Naive B cell (primary cell): Measurements from ENCODE around the gene LSP1. TPM values are rescaled to one million over a fixed set of nuclear protein-coding genes. Genes with fewer than 3 reads are reported as not detected.

ENCODE experiments used
- ATAC-seq, 2 donors: fragments of 150-1000 bp; cut with Tn5 transposase; 2 replicates each; pipeline ENCODE4 v1.10.0; 2021; ENCODE audit warnings: low read depth in 2 of 2, mild to moderate bottlenecking in 2 of 2, moderate library complexity in 2 of 2
- DNase-seq: peaks from one replicate; pipeline ENCODE4 v3.0.0; 2022
- H3K27ac Mint-ChIP-seq, 6 donors: one replicate each; pipeline ENCODE4 v1.8.0; 2020 to 2022; ENCODE audit warnings: mild to moderate bottlenecking in 6 of 6, mixed read lengths in 6 of 6, moderate library complexity in 5 of 6, inconsistent platforms in 2 of 6
- H3K27me3 Mint-ChIP-seq, 3 donors: one replicate each; pipeline ENCODE4 v1.8.0; 2021 to 2022; ENCODE audit warnings: mixed read lengths in 3 of 3, mild to moderate bottlenecking in 1 of 3
- H3K36me3 Mint-ChIP-seq, 2 donors: one replicate each; pipeline ENCODE4 v1.8.0; 2020 to 2022; ENCODE audit warnings: mixed read lengths in 2 of 2, inconsistent platforms in 1 of 2, mild to moderate bottlenecking in 1 of 2
- H3K4me1 Mint-ChIP-seq, 3 donors: one replicate each; pipeline ENCODE4 v1.8.0; 2020 to 2022; ENCODE audit warnings: mixed read lengths in 3 of 3, inconsistent platforms in 1 of 3, mild to moderate bottlenecking in 1 of 3, moderate library complexity in 1 of 3
- H3K4me3 Mint-ChIP-seq, 8 donors: one replicate each; pipeline ENCODE4 v1.8.0; 2020 to 2022; ENCODE audit warnings: mild to moderate bottlenecking in 8 of 8, mixed read lengths in 8 of 8, moderate library complexity in 8 of 8, inconsistent platforms in 2 of 8
- H3K9me3 Mint-ChIP-seq, 7 donors: one replicate each; pipeline ENCODE4 v1.8.0; 2020 to 2022; ENCODE audit warnings: mixed read lengths in 7 of 7, mild to moderate bottlenecking in 5 of 7, inconsistent platforms in 2 of 7, moderate library complexity in 1 of 7
- polyA plus RNA-seq, 6 donors: library from polyadenylated mRNA; unstranded; fragments of 300-500 nt; fragmentation: Illumina TruSeq; gene quantifications; one replicate each; pipeline ENCODE4 v1.2.3, GENCODE V29; 2021; ENCODE audit warnings: low read depth in 6 of 6

LSP1 gene
- polyA plus RNA-seq, 6 donors from 2014 or later: 342 to 587 (median 422) TPM

- Mint-ChIP-seq H3K9me3 (no peaks in the 10 kb centered on the region), H3K4me1 (peaks cover 14 to 21% (median 16%) of the 10 kb centered on the region in 3 donors), H3K36me3 (no peaks in the 10 kb centered on the region), H3K27ac (no peak overlapping the region), H3K27me3 (peaks cover 0 to 13% (median 0%) of the 10 kb centered on the region in 3 donors), H3K4me3 (no peak overlapping the region)
- ATAC-seq: no peak
- no peak for DNase-seq
Measured at GRCh38 chr11:1836011-1836945, 16.6 kb upstream of the LSP1 start.

- Mint-ChIP-seq H3K27me3 (peaks cover 0 to 7% (median 0%) of the 10 kb centered on the region in 3 donors), H3K27ac (peak overlapping the region in 3 of 6 donors; percentile 38 to 59 (median 45)), H3K36me3 (no peaks in the 10 kb centered on the region), H3K4me1 (peaks cover 12 to 16% (median 13%) of the 10 kb centered on the region in 3 donors), H3K4me3 (peak overlapping the region in 3 of 8 donors; percentile 6 to 53 (median 26)), H3K9me3 (no peaks in the 10 kb centered on the region)
- ATAC-seq (peak; percentile 72 to 74), DNase-seq (peak; percentile 77)
Measured at GRCh38 chr11:1837171-1838076, 15.5 kb upstream of the LSP1 start.

GRCh38 chr11:1838077-1838425 lies 14.8 kb upstream of the LSP1 start:
- DNase-seq: no peak
- Mint-ChIP-seq H3K27ac (peak overlapping the region in 1 of 6 donors; percentile 45), H3K27me3 (peaks cover 0 to 7% (median 0%) of the 10 kb centered on the region in 3 donors), H3K9me3 (no peaks in the 10 kb centered on the region), H3K36me3 (no peaks in the 10 kb centered on the region), H3K4me3 (peak overlapping the region in 1 of 8 donors; percentile 26), H3K4me1 (peaks cover 12 to 20% (median 16%) of the 10 kb centered on the region in 3 donors)
- peak; percentile 9 to 11 for ATAC-seq

GRCh38 chr11:1838426-1839144 lies 14.3 kb upstream of the LSP1 start, which contains the start of gene TNNI2:
Gene TNNI2 (plus strand): TSS chr11:1838981. CDS start chr11:1839697, 716 bp downstream.
- Mint-ChIP-seq H3K27me3 (peaks cover 0 to 3% (median 0%) of the 10 kb centered on the region in 3 donors), H3K9me3 (no peaks in the 10 kb centered on the region), H3K36me3 (no peaks in the 10 kb centered on the region), H3K4me1 (peaks cover 16 to 25% (median 21%) of the 10 kb centered on the region in 3 donors), H3K27ac (peak within 1 kb of the TSS; percentile 66 to 98 (median 94)), H3K4me3 (peak within 1 kb of the TSS; percentile 25 to 95 (median 84))
- DNase-seq: no peak
- no peak for ATAC-seq

- Mint-ChIP-seq H3K27ac (peak overlapping the region; percentile 66 to 98 (median 94)), H3K4me3 (peak overlapping the region; percentile 25 to 95 (median 84)), H3K9me3 (no peaks in the 10 kb centered on the region), H3K36me3 (no peaks in the 10 kb centered on the region), H3K4me1 (peaks cover 24 to 33% (median 29%) of the 10 kb centered on the region in 3 donors), H3K27me3 (no peaks in the 10 kb centered on the region)
- ATAC-seq (no peak), DNase-seq (no peak)
Measured at GRCh38 chr11:1839204-1839923, 13.5 kb upstream of the LSP1 start.

GRCh38 chr11:1839924-1840779 lies 12.7 kb upstream of the LSP1 start:
- DNase-seq (peak; percentile 81), ATAC-seq (peak; percentile 77)
- H3K36me3 Mint-ChIP-seq: no peaks in the 10 kb centered on the region
- peaks cover 32 to 41% (median 37%) of the 10 kb centered on the region in 3 donors for H3K4me1 Mint-ChIP-seq
- no peaks in the 10 kb centered on the region for H3K27me3 Mint-ChIP-seq
- H3K27ac Mint-ChIP-seq: peak overlapping the region; percentile 66 to 98 (median 94)
- H3K4me3 Mint-ChIP-seq: peak overlapping the region; percentile 25 to 95 (median 84)
- no peaks in the 10 kb centered on the region for H3K9me3 Mint-ChIP-seq

- Mint-ChIP-seq H3K27ac (peak overlapping the region in 1 of 6 donors; percentile 29), H3K36me3 (no peaks in the 10 kb centered on the region), H3K4me3 (peak overlapping the region in 6 of 8 donors; percentile 12 to 80 (median 56)), H3K9me3 (no peaks in the 10 kb centered on the region), H3K4me1 (peaks cover 40 to 48% (median 45%) of the 10 kb centered on the region in 3 donors), H3K27me3 (no peaks in the 10 kb centered on the region)
- no peak for DNase-seq
- ATAC-seq: no peak
Measured at GRCh38 chr11:1840780-1841480, 12.0 kb upstream of the LSP1 start.

GRCh38 chr11:1841511-1842148 lies 11.3 kb upstream of the LSP1 start:
- ATAC-seq (no peak), DNase-seq (no peak)
- H3K4me3 Mint-ChIP-seq: peak overlapping the region in 2 of 8 donors; percentile 24 to 51
- no peaks in the 10 kb centered on the region for H3K36me3 Mint-ChIP-seq
- H3K9me3 Mint-ChIP-seq: no peaks in the 10 kb centered on the region
- H3K27ac Mint-ChIP-seq: no peak overlapping the region
- no peaks in the 10 kb centered on the region for H3K27me3 Mint-ChIP-seq
- peaks cover 47 to 55% (median 49%) of the 10 kb centered on the region in 3 donors for H3K4me1 Mint-ChIP-seq

GRCh38 chr11:1842149-1843097 lies 10.5 kb upstream of the LSP1 start:
- Mint-ChIP-seq H3K4me1 (peaks cover 55 to 63% (median 57%) of the 10 kb centered on the region in 3 donors), H3K27me3 (no peaks in the 10 kb centered on the region), H3K27ac (peak overlapping the region in 1 of 6 donors; percentile 73), H3K4me3 (peak overlapping the region in 3 of 8 donors; percentile 42 to 76 (median 66)), H3K36me3 (no peaks in the 10 kb centered on the region), H3K9me3 (no peaks in the 10 kb centered on the region)
- ATAC-seq (no peak), DNase-seq (no peak)

GRCh38 chr11:1843098-1843473 lies 9.8 kb upstream of the LSP1 start:
- Mint-ChIP-seq H3K27ac (peak overlapping the region in 3 of 6 donors; percentile 42 to 91 (median 73)), H3K9me3 (no peaks in the 10 kb centered on the region), H3K27me3 (no peaks in the 10 kb centered on the region), H3K4me3 (peak overlapping the region in 5 of 8 donors; percentile 42 to 86 (median 76)), H3K36me3 (no peaks in the 10 kb centered on the region), H3K4me1 (peaks cover 58 to 70% (median 60%) of the 10 kb centered on the region in 3 donors)
- no peak for DNase-seq
- ATAC-seq: no peak
